HCT116 (cell line): Measurements from ENCODE around the gene GNG13. TPM values are rescaled to one million over a fixed set of nuclear protein-coding genes. Genes with fewer than 3 reads are reported as not detected.

ENCODE experiments used
- ATAC-seq: fragments of 200-7000 bp; cut with Tn5 transposase; 2 replicates; pipeline ENCODE4 v1.9.1; 2020; ENCODE audit warnings: mild to moderate bottlenecking, moderate library complexity
- BruUV-seq: library from RNA; stranded (reverse); fragments of 400-500 nt; replicated peaks from 2 replicates; lab custom pipeline; 2021; lab: Mats Ljungman, UMichigan
- CTCF ChIA-PET: fragments of 300-600 bp; sonication (Branson Sonifier 250); formaldehyde crosslinking; loops from one replicate; lab custom pipeline; 2021; ENCODE audit warnings: antibody characterized with exemption; lab: Charles Lee
- POLR2A ChIA-PET: fragments of 300-600, 350-600 bp; sonication (Branson Sonifier 250); formaldehyde crosslinking; loops from one replicate; lab custom pipeline; 2021; ENCODE audit warnings: antibody characterized with exemption; lab: Charles Lee
- RAD21 ChIA-PET, 2 experiments: fragments of 300-600 bp; sonication (Branson Sonifier 250); formaldehyde crosslinking; loops; one replicate each; lab custom pipeline; 2023; ENCODE audit warnings: low total read pairs in 2 of 2; ENCODE audit not compliant: uncharacterized antibody in 2 of 2, unreplicated experiment in 2 of 2, low non-redundant PET in 1 of 2; lab: Charles Lee
- DNase-seq: peaks from one replicate; pipeline ENCODE4 v3.0.0-alpha.2; 2010; ENCODE audit warnings: low read depth, low spot score
- H2AFZ ChIP-seq: fragments of 200-600 bp; shearing (Covaris generic), sonication (generic); 2 replicates; pipeline ENCODE4 v1.6.1; 2017; ENCODE audit warnings: low read depth, mixed run types, mixed read lengths, antibody characterized with exemption, low read length; ENCODE audit not compliant: poor library complexity, severe bottlenecking
- H3K27ac ChIP-seq: 2 replicates; pipeline ENCODE4 v1.5.1; 2012; ENCODE audit warnings: low read depth, low read length
- H3K27me3 ChIP-seq: fragments of 200-600 bp; sonication (generic); 2 replicates; pipeline ENCODE4 v1.6.1; 2016; ENCODE audit warnings: mixed run types, low read length, mixed read lengths; ENCODE audit not compliant: insufficient read depth
- H3K36me3 ChIP-seq, 2 experiments: fragments of 200-500 bp in 1 of 2; fragments of 200-600 bp in 1 of 2; sonication (Bioruptor generic) in 1 of 2; sonication (generic) in 1 of 2; 2 replicates each; pipeline versions ENCODE4 v1.5.1 to v1.6.1; 2014 to 2016; ENCODE audit warnings: low read length in 2 of 2, inconsistent platforms in 1 of 2, mixed read lengths in 1 of 2, mixed run types in 1 of 2; ENCODE audit not compliant: insufficient read depth in 2 of 2, control insufficient read depth in 1 of 2
- H3K4me1 ChIP-seq, 2 experiments: fragments of 200-600 bp in 1 of 2; sonication (generic) in 1 of 2; 2 replicates each; pipeline versions ENCODE4 v1.5.1 to v1.6.1; 2012 to 2017; ENCODE audit warnings: low read length in 2 of 2, inconsistent platforms in 1 of 2, mild to moderate bottlenecking in 1 of 2, mixed read lengths in 1 of 2, mixed run types in 1 of 2, moderate library complexity in 1 of 2; ENCODE audit not compliant: insufficient read depth in 2 of 2, control insufficient read depth in 1 of 2
- H3K4me2 ChIP-seq: fragments of 200-600 bp; sonication (generic); 2 replicates; pipeline ENCODE4 v1.6.1; 2017; ENCODE audit warnings: mixed run types, low read length, mixed read lengths
- H3K4me3 ChIP-seq, 2 experiments: fragments of 200-600 bp in 1 of 2; sonication (generic) in 1 of 2; replicated peaks in 1 of 2; 2 replicates each; pipeline ENCODE4 v1.5.1; 2011 to 2016; ENCODE audit warnings: low read length in 2 of 2, control low read depth in 1 of 2, low read depth in 1 of 2, mild to moderate bottlenecking in 1 of 2, mixed read lengths in 1 of 2, mixed run types in 1 of 2
- H3K79me2 ChIP-seq: fragments of 200-600 bp; sonication (generic); 2 replicates; pipeline ENCODE4 v1.6.1; 2017; ENCODE audit warnings: mild to moderate bottlenecking, mixed run types, low read length, moderate library complexity, mixed read lengths; ENCODE audit not compliant: insufficient read depth
- H3K9ac ChIP-seq: fragments of 200-600 bp; sonication (generic); 2 replicates; pipeline ENCODE4 v1.6.1; 2016; ENCODE audit warnings: low read length, mixed read lengths
- H3K9me2 ChIP-seq: fragments of 200-600 bp; sonication (generic), shearing (Covaris generic); 2 replicates; pipeline ENCODE4 v1.6.1; 2017; ENCODE audit warnings: mixed run types, mild to moderate bottlenecking, moderate library complexity; ENCODE audit not compliant: insufficient read depth
- H3K9me3 ChIP-seq, 2 experiments: fragments of 200-500 bp in 1 of 2; fragments of 200-600 bp in 1 of 2; sonication (Bioruptor generic) in 1 of 2; sonication (generic) in 1 of 2; 2 replicates each; pipeline ENCODE4 v1.6.1; 2014 to 2017; ENCODE audit warnings: low read length in 2 of 2, mixed read lengths in 2 of 2, inconsistent platforms in 1 of 2, low read depth in 1 of 2, mild to moderate bottlenecking in 1 of 2, mixed run types in 1 of 2, moderate library complexity in 1 of 2; ENCODE audit not compliant: control insufficient read depth in 1 of 2, insufficient read depth in 1 of 2
- H4K20me1 ChIP-seq: fragments of 200-600 bp; sonication (generic), shearing (Covaris generic); 2 replicates; pipeline ENCODE4 v1.6.1; 2017; ENCODE audit warnings: mixed run types, mild to moderate bottlenecking, moderate library complexity; ENCODE audit not compliant: insufficient read depth
- SIN3A ChIP-seq: IDR thresholded peaks from 2 replicates; pipeline ENCODE4 v1.6.1; 2012; ENCODE audit warnings: low read depth
- SP1 ChIP-seq: IDR thresholded peaks from 2 replicates; pipeline ENCODE4 v1.6.1; 2012; ENCODE audit warnings: low read depth
- SRF ChIP-seq: IDR thresholded peaks from 2 replicates; pipeline ENCODE4 v1.6.1; 2012; ENCODE audit warnings: low read depth
- ZFX ChIP-seq: fragments of 450-650 bp; IDR thresholded peaks from 2 replicates; pipeline ENCODE4 v1.6.1; 2017
- ZNF274 ChIP-seq: fragments of 200-500 bp; sonication (Bioruptor generic); IDR thresholded peaks from 2 replicates; pipeline ENCODE4 v1.6.1; 2014; ENCODE audit warnings: mild to moderate bottlenecking, low read depth, low read length, inconsistent platforms
- intact Hi-C: fragments of 100-400 bp; cut with micrococcal nuclease; formaldehyde crosslinking; loops from 2 replicates; pipeline ENCODE4 v1.10.0; 2022
- total RNA-seq: library from RNA; stranded (reverse); gene quantifications from one replicate; pipeline ENCODE4 v1.2.1, GENCODE V29; 2021; ENCODE audit not compliant: unreplicated experiment
- TF ChIP-seq, protein P1 (sequence below), 3 experiments: fragments of 200-600 bp in 1 of 3; sonication (generic) in 1 of 3; IDR thresholded peaks in 2 of 3; conservative IDR thresholded peaks in 1 of 3; 2 replicates each; pipeline ENCODE4 v1.5.1; 2012 to 2017; ENCODE audit warnings: low read depth in 2 of 3, low read length in 2 of 3, antibody characterized with exemption in 1 of 3, borderline replicate concordance in 1 of 3, control low read depth in 1 of 3, mild to moderate bottlenecking in 1 of 3, mixed read lengths in 1 of 3, mixed run types in 1 of 3, moderate library complexity in 1 of 3; ENCODE audit not compliant: insufficient read depth in 1 of 3
- TF ChIP-seq, protein P2 (sequence below): IDR thresholded peaks from 2 replicates; pipeline ENCODE4 v1.6.1; 2011; ENCODE audit warnings: mild to moderate bottlenecking, low read length, moderate library complexity; ENCODE audit not compliant: insufficient replicate concordance; ENCODE audit errors: extremely low read depth

GNG13 gene
- total RNA-seq, 1 experiment from 2014 or later, result not detected

DNA sequence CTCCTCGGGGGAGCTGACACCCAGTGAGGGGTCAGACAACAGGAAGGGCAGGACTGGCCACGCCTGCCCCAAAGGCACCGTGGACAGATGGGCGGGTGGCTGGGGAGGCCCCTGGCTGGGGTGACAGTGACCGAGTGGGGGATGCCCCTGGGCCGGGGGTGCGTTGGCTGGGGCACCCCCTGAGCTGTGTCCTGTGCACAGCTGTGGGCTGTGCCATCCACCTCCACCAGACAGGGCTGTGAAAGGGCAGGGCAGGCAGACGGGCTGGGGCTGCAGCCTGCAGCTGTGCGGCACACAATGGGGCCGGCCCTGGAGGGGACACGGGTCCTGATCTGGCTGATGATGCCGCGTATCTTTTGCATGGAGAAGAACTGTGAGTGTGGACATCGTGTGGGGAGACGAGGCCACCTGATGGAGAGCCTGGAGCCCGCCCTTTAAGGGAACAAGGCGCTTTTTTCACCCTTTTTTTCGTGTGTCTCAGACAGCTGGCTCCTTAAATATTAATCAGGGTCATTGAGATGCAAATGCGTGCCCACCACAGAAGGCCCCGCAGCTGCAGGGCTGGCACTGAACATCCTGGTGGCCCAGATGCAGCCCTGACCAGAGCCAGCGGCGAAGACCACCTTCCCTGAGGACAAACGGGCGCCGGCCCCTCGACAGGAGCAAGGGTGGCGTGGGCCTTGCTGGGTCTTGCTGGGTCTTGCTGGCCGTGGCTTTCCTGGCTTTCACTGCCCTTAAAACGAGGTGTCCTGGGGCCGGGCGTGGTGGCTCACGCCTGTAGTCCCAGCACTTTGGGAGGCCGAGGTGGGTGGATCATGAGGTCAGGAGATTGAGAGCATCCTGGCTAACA is 42.4 kb upstream of the GNG13 start:
- no peak overlapping the region for H3K27ac ChIP-seq
- H3K4me3 ChIP-seq, result no peak overlapping the region
- ATAC-seq (no peak), DNase-seq (no peak)
- POLR2A ChIA-PET, result no interaction called here
- no peaks in the 10 kb centered on the region for H3K4me1 ChIP-seq
- H3K9me2 ChIP-seq, result no peaks in the 10 kb centered on the region
- no peak overlapping the region for H2AFZ ChIP-seq
- no peaks in the 10 kb centered on the region for H3K79me2 ChIP-seq
- TF ChIP-seq SIN3A (no peak), SP1 (no peak), ZFX (no peak), SRF (no peak)
- H3K9ac ChIP-seq, result no peak overlapping the region
- no TSS peak for BruUV-seq
- RAD21 ChIA-PET, result no interaction called here
- H3K9me3 ChIP-seq, result no peaks in the 10 kb centered on the region
- CTCF ChIA-PET, result no interaction called here
- H4K20me1 ChIP-seq, result no peaks in the 10 kb centered on the region
- no peak overlapping the region for H3K4me2 ChIP-seq
- intact Hi-C loops, result no loop called here
- no peaks in the 10 kb centered on the region for H3K36me3 ChIP-seq
- H3K27me3 ChIP-seq, result no peaks in the 10 kb centered on the region

DNA sequence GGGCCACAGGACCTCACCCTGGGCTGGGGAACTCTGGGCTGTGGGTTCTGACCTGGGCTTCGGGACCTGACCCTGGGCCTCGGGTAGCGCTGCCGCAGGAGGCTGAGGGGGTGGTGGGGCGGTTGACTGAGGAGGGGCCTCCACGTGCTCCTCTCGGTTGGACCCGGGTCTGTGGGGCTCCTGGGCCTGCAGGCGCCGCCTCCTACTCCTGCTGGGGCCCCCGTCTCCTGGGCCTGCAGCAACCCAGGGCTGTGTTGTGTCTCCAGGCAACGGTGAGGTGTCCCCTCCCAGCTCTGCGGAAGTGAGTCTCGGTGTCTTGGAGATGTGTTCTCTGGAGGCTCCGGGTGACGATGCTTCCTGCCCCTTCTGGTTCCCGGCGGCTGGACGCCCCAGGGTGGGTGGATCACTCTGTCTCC is 41.5 kb upstream of the GNG13 start:
- Histone ChIP-seq H3K4me3 (no peak overlapping the region), H3K79me2 (no peaks in the 10 kb centered on the region), H3K9me2 (no peaks in the 10 kb centered on the region), H2AFZ (no peak overlapping the region), H3K9me3 (peaks cover 0 to under 1% of the 10 kb centered on the region in 2 experiments; a peak in 2 of 4 replicates), H3K36me3 (no peaks in the 10 kb centered on the region), H3K4me2 (no peak overlapping the region), H4K20me1 (no peaks in the 10 kb centered on the region), H3K4me1 (no peaks in the 10 kb centered on the region), H3K9ac (no peak overlapping the region), H3K27me3 (no peaks in the 10 kb centered on the region), H3K27ac (no peak overlapping the region)
- ATAC-seq (no peak), DNase-seq (no peak)
- ChIA-PET POLR2A (no interaction called here), RAD21 (no interaction called here), CTCF (no interaction called here)
- no TSS peak for BruUV-seq
- intact Hi-C loops, result no loop called here
- no peak for TF ChIP-seq ZNF274
- TF ChIP-seq, protein P1, sequence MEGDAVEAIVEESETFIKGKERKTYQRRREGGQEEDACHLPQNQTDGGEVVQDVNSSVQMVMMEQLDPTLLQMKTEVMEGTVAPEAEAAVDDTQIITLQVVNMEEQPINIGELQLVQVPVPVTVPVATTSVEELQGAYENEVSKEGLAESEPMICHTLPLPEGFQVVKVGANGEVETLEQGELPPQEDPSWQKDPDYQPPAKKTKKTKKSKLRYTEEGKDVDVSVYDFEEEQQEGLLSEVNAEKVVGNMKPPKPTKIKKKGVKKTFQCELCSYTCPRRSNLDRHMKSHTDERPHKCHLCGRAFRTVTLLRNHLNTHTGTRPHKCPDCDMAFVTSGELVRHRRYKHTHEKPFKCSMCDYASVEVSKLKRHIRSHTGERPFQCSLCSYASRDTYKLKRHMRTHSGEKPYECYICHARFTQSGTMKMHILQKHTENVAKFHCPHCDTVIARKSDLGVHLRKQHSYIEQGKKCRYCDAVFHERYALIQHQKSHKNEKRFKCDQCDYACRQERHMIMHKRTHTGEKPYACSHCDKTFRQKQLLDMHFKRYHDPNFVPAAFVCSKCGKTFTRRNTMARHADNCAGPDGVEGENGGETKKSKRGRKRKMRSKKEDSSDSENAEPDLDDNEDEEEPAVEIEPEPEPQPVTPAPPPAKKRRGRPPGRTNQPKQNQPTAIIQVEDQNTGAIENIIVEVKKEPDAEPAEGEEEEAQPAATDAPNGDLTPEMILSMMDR (IDR thresholded peaks at IDR 0.05 in 2 of 3, conservative IDR thresholded peaks at IDR 0.05 in 1 of 3; ENCODE audit: borderline replicate concordance in 1 of 3, insufficient read depth in 1 of 3, low read depth in 2 of 3, low read length in 2 of 3), result no peak
- TF ChIP-seq, protein P2, sequence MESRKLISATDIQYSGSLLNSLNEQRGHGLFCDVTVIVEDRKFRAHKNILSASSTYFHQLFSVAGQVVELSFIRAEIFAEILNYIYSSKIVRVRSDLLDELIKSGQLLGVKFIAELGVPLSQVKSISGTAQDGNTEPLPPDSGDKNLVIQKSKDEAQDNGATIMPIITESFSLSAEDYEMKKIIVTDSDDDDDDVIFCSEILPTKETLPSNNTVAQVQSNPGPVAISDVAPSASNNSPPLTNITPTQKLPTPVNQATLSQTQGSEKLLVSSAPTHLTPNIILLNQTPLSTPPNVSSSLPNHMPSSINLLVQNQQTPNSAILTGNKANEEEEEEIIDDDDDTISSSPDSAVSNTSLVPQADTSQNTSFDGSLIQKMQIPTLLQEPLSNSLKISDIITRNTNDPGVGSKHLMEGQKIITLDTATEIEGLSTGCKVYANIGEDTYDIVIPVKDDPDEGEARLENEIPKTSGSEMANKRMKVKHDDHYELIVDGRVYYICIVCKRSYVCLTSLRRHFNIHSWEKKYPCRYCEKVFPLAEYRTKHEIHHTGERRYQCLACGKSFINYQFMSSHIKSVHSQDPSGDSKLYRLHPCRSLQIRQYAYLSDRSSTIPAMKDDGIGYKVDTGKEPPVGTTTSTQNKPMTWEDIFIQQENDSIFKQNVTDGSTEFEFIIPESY, result no peak
